DND-41 (cell line): ENCODE results near the gene NPTN.
"Not testable (repeated sequence)": the region's sequence is repeated elsewhere in the genome, so short reads cannot be mapped to it uniquely, and the experiment has no call there.

ENCODE experiments used
- ATAC-seq: fragments of 200-7000 bp; cut with Tn5 transposase; 3 replicates; pipeline ENCODE4 v1.9.1; 2021; ENCODE audit warnings: low read depth; ENCODE audit not compliant: insufficient read depth
- DNase-seq: peaks from one replicate; pipeline ENCODE4 v3.0.0-alpha.2; 2020
- H2AFZ ChIP-seq: 2 replicates; pipeline ENCODE4 v1.6.0; 2012; ENCODE audit warnings: low read depth, low read length
- H3K27ac ChIP-seq: 2 replicates; pipeline ENCODE4 v1.5.1; 2012; ENCODE audit warnings: low read length, inconsistent platforms
- H3K27me3 ChIP-seq: fragments of 200-600 bp; sonication (generic); 2 replicates; pipeline ENCODE4 v1.6.0; 2012; ENCODE audit warnings: low read length, mild to moderate bottlenecking, inconsistent platforms; ENCODE audit not compliant: insufficient read depth, poor library complexity
- H3K36me3 ChIP-seq: 2 replicates; pipeline ENCODE4 v1.5.1; 2012; ENCODE audit warnings: low read length, inconsistent platforms; ENCODE audit not compliant: insufficient read depth
- H3K4me1 ChIP-seq: 2 replicates; pipeline ENCODE4 v1.5.1; 2012; ENCODE audit warnings: mild to moderate bottlenecking, low read length; ENCODE audit not compliant: insufficient read depth
- H3K4me2 ChIP-seq: 2 replicates; pipeline ENCODE4 v1.6.0; 2012; ENCODE audit warnings: mild to moderate bottlenecking, moderate library complexity, low read length, inconsistent platforms; ENCODE audit not compliant: insufficient read depth
- H3K4me3 ChIP-seq, 2 experiments: fragments of 200-600 bp in 1 of 2; shearing (Covaris generic) in 1 of 2; 2 replicates each; pipeline ENCODE4 v1.5.1; 2012 to 2016; ENCODE audit warnings: inconsistent platforms in 2 of 2, low read length in 2 of 2, mild to moderate bottlenecking in 2 of 2, low read depth in 1 of 2, moderate library complexity in 1 of 2
- H3K79me2 ChIP-seq: 2 replicates; pipeline ENCODE4 v1.6.0; 2012; ENCODE audit warnings: low read length, inconsistent platforms; ENCODE audit not compliant: insufficient read depth
- H3K9ac ChIP-seq: 2 replicates; pipeline ENCODE4 v1.6.0; 2012; ENCODE audit warnings: low read depth, mild to moderate bottlenecking, inconsistent platforms, low read length, moderate library complexity
- H3K9me3 ChIP-seq: 2 replicates; pipeline ENCODE4 v1.5.1; 2012; ENCODE audit warnings: low read length, moderate library complexity, mild to moderate bottlenecking, inconsistent platforms; ENCODE audit not compliant: insufficient read depth, severe bottlenecking
- H4K20me1 ChIP-seq: 2 replicates; pipeline ENCODE4 v1.6.0; 2012; ENCODE audit warnings: low read length; ENCODE audit not compliant: insufficient read depth
- EZH2 ChIP-seq: IDR thresholded peaks from 3 replicates; pipeline ENCODE4 v1.6.1; 2012; ENCODE audit warnings: borderline replicate concordance, low read depth, mild to moderate bottlenecking, moderate library complexity, low read length, inconsistent platforms; ENCODE audit not compliant: severe bottlenecking
- TF ChIP-seq, protein P1 (sequence below): IDR thresholded peaks from 2 replicates; pipeline ENCODE4 v1.5.1; 2012; ENCODE audit warnings: borderline replicate concordance, low read length, moderate library complexity, mild to moderate bottlenecking; ENCODE audit not compliant: poor library complexity, severe bottlenecking; ENCODE audit errors: extremely low read depth

The NPTN gene

DNA sequence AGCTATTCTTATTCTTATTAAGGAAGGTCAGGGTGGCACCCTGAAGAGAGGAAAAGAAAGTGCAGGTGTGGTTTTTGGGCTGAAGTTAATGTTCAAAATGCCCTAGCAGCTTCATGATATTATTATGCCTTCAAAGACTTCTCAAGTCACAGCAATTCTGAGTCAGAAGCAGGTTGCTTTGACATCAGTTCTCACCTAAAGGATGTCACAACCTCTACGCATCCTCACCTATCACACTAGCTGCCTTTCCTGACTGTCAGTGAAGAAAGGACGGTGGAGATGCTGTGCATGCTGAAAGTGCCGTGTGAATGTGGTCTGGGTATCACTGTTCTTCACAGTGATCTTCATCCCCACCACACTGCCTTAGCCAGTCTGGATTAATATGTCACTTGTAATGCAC is 49.6 kb downstream of the NPTN start:
- Histone ChIP-seq H3K9me3 (no peaks in the 10 kb centered on the region), H3K27ac (no peak overlapping the region), H3K9ac (no peak overlapping the region), H3K4me3 (no peak overlapping the region), H3K36me3 (peaks cover 57% of the 10 kb centered on the region), H3K79me2 (no peaks in the 10 kb centered on the region), H3K4me1 (no peaks in the 10 kb centered on the region), H2AFZ (no peak overlapping the region), H3K27me3 (no peaks in the 10 kb centered on the region), H3K4me2 (no peak overlapping the region), H4K20me1 (no peaks in the 10 kb centered on the region; the same call in 1 of the 2 replicates)
- TF ChIP-seq, protein P1, sequence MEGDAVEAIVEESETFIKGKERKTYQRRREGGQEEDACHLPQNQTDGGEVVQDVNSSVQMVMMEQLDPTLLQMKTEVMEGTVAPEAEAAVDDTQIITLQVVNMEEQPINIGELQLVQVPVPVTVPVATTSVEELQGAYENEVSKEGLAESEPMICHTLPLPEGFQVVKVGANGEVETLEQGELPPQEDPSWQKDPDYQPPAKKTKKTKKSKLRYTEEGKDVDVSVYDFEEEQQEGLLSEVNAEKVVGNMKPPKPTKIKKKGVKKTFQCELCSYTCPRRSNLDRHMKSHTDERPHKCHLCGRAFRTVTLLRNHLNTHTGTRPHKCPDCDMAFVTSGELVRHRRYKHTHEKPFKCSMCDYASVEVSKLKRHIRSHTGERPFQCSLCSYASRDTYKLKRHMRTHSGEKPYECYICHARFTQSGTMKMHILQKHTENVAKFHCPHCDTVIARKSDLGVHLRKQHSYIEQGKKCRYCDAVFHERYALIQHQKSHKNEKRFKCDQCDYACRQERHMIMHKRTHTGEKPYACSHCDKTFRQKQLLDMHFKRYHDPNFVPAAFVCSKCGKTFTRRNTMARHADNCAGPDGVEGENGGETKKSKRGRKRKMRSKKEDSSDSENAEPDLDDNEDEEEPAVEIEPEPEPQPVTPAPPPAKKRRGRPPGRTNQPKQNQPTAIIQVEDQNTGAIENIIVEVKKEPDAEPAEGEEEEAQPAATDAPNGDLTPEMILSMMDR = no peak
- no peak for TF ChIP-seq EZH2
- no peak for DNase-seq
- no peak for ATAC-seq

DNA sequence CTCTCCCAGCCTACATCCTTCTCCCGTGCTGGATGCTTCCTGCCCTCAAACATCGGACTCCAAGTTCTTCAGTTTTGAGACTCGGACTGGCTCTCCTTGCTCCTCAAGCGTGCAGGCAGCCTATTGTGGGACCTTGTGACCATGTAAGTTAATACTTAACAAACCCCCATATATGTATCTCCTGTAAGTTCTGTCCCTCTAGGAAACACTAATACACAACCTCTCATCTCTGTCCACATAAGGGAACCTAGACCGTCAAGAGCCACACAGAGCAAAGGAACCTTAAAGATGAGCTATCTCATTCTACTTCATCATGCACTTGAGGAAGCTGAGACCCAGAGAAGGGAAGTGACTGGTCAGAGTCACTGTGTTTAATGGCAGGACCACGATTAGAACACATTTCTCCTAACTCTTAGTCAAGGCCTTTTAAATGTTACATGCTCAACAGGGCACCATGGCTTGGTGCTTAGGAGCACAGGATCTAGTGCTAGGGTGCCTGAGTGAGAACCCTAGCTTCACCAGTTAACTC is 50.3 kb downstream of the NPTN start:
- Histone ChIP-seq H3K27ac (no peak overlapping the region), H3K9ac (no peak overlapping the region), H3K36me3 (peaks cover 55% of the 10 kb centered on the region), H3K4me3 (no peak overlapping the region), H3K4me2 (no peak overlapping the region), H3K4me1 (no peaks in the 10 kb centered on the region), H3K79me2 (no peaks in the 10 kb centered on the region), H3K27me3 (no peaks in the 10 kb centered on the region), H3K9me3 (no peaks in the 10 kb centered on the region), H2AFZ (no peak overlapping the region), H4K20me1 (no peaks in the 10 kb centered on the region; the same call in 1 of the 2 replicates)
- no peak for DNase-seq
- ATAC-seq = no peak
- TF ChIP-seq, protein P1 = no peak
- TF ChIP-seq EZH2 = no peak

GRCh38 chr15:73578026-73578425 is 55.2 kb downstream of the NPTN start:
- H3K27me3 ChIP-seq = no peaks in the 10 kb centered on the region
- no peak overlapping the region for H2AFZ ChIP-seq
- H3K79me2 ChIP-seq = no peaks in the 10 kb centered on the region
- H3K4me2 ChIP-seq = no peak overlapping the region
- no peaks in the 10 kb centered on the region for H3K9me3 ChIP-seq
- H3K4me1 ChIP-seq = no peaks in the 10 kb centered on the region
- no peak overlapping the region for H3K27ac ChIP-seq
- H3K4me3 ChIP-seq = no peak overlapping the region
- H4K20me1 ChIP-seq = no peaks in the 10 kb centered on the region
- no peak for DNase-seq
- TF ChIP-seq, protein P1 = no peak
- TF ChIP-seq EZH2 = no peak
- H3K9ac ChIP-seq = no peak overlapping the region
- peaks cover 37% of the 10 kb centered on the region for H3K36me3 ChIP-seq
- ATAC-seq = no peak

- H3K36me3 ChIP-seq = peaks cover 35% of the 10 kb centered on the region
- not testable (repeated sequence) for H3K9ac ChIP-seq, H3K27me3 ChIP-seq, H3K79me2 ChIP-seq, H3K27ac ChIP-seq, H2AFZ ChIP-seq, H4K20me1 ChIP-seq, H3K4me1 ChIP-seq, H3K4me2 ChIP-seq, DNase-seq, H3K9me3 ChIP-seq, H3K4me3 ChIP-seq, ATAC-seq
These were observed 55.6 kb downstream of the NPTN start for GRCh38 chr15:73577593-73577992.
